ENCODE data around the gene PTPN5.

DNA sequence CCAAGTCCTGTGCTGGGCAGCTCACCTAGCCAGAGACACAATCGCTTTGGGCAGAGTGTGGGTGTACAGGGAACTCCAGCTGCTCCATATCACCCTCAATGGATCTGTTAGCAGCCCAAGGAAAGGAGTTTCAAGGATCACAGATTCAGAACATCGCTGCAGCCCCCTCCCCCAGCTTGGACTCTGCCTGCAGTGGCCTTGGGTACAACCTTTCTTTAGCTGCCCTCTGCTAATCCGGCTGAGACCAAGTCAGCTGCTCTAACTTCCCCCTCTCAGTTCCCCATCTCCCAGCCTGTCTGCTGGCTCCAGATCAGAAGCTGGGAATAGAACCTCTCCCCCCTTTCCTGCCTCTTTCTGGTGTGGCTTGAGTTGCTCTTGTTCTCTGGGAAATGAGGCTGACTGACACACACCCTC lies 91.7 kb downstream of the PTPN5 start:
- TF ChIP-seq, protein P1, sequence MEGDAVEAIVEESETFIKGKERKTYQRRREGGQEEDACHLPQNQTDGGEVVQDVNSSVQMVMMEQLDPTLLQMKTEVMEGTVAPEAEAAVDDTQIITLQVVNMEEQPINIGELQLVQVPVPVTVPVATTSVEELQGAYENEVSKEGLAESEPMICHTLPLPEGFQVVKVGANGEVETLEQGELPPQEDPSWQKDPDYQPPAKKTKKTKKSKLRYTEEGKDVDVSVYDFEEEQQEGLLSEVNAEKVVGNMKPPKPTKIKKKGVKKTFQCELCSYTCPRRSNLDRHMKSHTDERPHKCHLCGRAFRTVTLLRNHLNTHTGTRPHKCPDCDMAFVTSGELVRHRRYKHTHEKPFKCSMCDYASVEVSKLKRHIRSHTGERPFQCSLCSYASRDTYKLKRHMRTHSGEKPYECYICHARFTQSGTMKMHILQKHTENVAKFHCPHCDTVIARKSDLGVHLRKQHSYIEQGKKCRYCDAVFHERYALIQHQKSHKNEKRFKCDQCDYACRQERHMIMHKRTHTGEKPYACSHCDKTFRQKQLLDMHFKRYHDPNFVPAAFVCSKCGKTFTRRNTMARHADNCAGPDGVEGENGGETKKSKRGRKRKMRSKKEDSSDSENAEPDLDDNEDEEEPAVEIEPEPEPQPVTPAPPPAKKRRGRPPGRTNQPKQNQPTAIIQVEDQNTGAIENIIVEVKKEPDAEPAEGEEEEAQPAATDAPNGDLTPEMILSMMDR (IDR thresholded peaks at IDR 0.05), result no peak
- no peak for TF ChIP-seq ZFX (IDR thresholded peaks at IDR 0.05; ENCODE audit: borderline replicate concordance)
